ENCODE results near the gene NACC2. TPM values are rescaled to one million over a fixed set of nuclear protein-coding genes. Genes with fewer than 3 reads are reported as not detected.

The NACC2 gene
- total RNA-seq, 5 donors from 2014 or later (not counting 1 experiment from before 2014, with no cell fraction given), result 4.2 to 11.7 (median 11.3) TPM

DNA sequence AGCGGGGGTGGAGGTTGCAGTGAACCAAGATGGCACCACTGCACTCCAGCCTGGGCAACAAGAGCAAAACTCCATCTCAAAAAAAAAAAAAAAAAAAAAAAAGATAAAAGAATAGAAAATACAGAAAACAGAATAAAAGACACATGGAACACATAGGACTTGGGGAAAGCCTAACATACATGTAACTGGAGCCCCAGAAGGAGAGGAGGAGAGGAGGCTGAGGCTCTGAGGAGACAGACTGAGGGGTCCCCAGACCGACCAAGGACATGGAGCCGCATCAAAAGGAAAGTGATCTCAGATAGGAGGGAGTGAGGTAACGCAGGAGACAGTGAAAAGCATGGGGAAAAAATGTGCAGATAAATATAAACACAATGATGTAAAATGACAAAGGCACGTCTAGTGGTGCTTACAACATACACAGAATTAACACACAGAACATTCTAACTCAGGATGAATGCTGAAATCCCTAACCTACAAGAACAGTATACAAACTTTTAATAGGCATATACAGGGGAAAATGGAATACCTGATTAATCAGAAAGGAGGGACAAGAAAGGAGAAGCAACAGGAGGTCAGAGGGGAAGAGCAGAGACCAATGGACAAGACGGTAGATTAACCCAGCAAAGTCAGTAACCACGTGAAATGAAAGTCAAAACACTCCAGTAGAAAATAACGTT lies 68.7 kb downstream of the NACC2 start:
- H3K27ac Mint-ChIP-seq, result no peak overlapping the region

DNA sequence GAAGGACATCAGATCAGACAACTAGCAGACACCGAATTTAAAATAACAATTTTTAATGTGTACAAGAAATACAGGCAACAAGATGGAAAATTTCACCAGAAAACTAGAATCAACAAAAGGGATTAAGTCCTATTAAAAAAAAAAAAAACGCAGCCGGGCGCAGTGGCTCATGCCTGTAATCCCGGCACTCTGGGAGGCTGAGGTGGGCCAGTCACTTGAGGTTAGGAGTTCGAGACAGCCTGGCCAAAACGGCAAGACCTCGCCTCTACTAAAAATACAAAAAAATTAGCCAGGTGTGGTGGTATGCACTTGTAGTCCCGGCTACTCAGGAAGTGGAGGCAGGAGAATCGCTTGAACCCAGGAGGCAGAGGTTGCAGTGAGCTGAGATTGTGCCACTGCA lies 69.6 kb downstream of the NACC2 start:
- CTCF ChIA-PET, result no interaction called here
- Histone ChIP-seq H3K27ac (ENCODE audit: low read length) (no peak overlapping the region), H3K27me3 (replicated peaks in 1 of 2; ENCODE audit: control insufficient read depth in 2 of 2, extremely low read depth in 1 of 2, insufficient read depth in 2 of 2, low read length in 1 of 2) (peaks cover 0 to 3% of the 10 kb centered on the region in 2 experiments), H3K9me3 (no peaks in the 10 kb centered on the region), H3K4me3 (ENCODE audit: control insufficient read depth in 1 of 2, extremely low read depth in 1 of 2, low read length in 1 of 2) (no peak overlapping the region), H3K4me1 (ENCODE audit: control insufficient read depth in 1 of 2, extremely low read depth in 1 of 2, insufficient read depth in 2 of 2, low read length in 2 of 2) (no peaks in the 10 kb centered on the region), H3K36me3 (ENCODE audit: control insufficient read depth in 2 of 2, extremely low read depth in 1 of 2, insufficient read depth in 1 of 2, low read length in 1 of 2) (peaks cover 0 to 6% of the 10 kb centered on the region in 2 donors)
- DNase-seq (no peak), ATAC-seq (replicated peaks in 1 of 4) (no peak)
- H3K9me3 Mint-ChIP-seq, result peaks cover 0 to 4% (median 0%) of the 10 kb centered on the region in 3 donors
- H3K36me3 Mint-ChIP-seq, result peaks cover 23% of the 10 kb centered on the region
- 97% methylated on average over 5 of the region's 10 CpGs for WGBS (ENCODE audit: insufficient coverage)
- no peak overlapping the region for H3K27ac Mint-ChIP-seq
- no peak overlapping the region for H3K4me3 Mint-ChIP-seq
- POLR2A ChIA-PET, result no interaction called here
- peaks cover 0 to 10% (median 4%) of the 10 kb centered on the region in 3 donors for H3K4me1 Mint-ChIP-seq
- no peaks in the 10 kb centered on the region for H3K27me3 Mint-ChIP-seq

More for the DNA sequence above, 68.7 kb downstream of the NACC2 start:
- POLR2A ChIA-PET, result no interaction called here
- H3K27me3 ChIP-seq (replicated peaks in 1 of 2; ENCODE audit: control insufficient read depth in 2 of 2, extremely low read depth in 1 of 2, insufficient read depth in 2 of 2, low read length in 1 of 2), result peaks cover 0 to 3% of the 10 kb centered on the region in 2 experiments
- H3K4me3 Mint-ChIP-seq, result no peak overlapping the region
- no peaks in the 10 kb centered on the region for H3K27me3 Mint-ChIP-seq
- 100% methylated on average over 2 of the region's 8 CpGs for WGBS (ENCODE audit: insufficient coverage)
- H3K9me3 ChIP-seq, result no peaks in the 10 kb centered on the region
- no peak for ATAC-seq (replicated peaks in 1 of 4)
- no peak overlapping the region for H3K4me3 ChIP-seq (ENCODE audit: control insufficient read depth in 1 of 2, extremely low read depth in 1 of 2, low read length in 1 of 2)
- no peaks in the 10 kb centered on the region for H3K4me1 ChIP-seq (ENCODE audit: control insufficient read depth in 1 of 2, extremely low read depth in 1 of 2, insufficient read depth in 2 of 2, low read length in 2 of 2)
- no peak for DNase-seq
- H3K36me3 ChIP-seq (ENCODE audit: control insufficient read depth in 2 of 2, extremely low read depth in 1 of 2, insufficient read depth in 1 of 2, low read length in 1 of 2), result peaks cover 0 to 6% of the 10 kb centered on the region in 2 donors
- H3K36me3 Mint-ChIP-seq, result peaks cover 25% of the 10 kb centered on the region
- H3K9me3 Mint-ChIP-seq, result peaks cover 0 to 4% (median 0%) of the 10 kb centered on the region in 3 donors
- H3K27ac ChIP-seq (ENCODE audit: low read length), result no peak overlapping the region
- CTCF ChIA-PET, result no interaction called here
- peaks cover 1 to 10% (median 4%) of the 10 kb centered on the region in 3 donors for H3K4me1 Mint-ChIP-seq

DNA sequence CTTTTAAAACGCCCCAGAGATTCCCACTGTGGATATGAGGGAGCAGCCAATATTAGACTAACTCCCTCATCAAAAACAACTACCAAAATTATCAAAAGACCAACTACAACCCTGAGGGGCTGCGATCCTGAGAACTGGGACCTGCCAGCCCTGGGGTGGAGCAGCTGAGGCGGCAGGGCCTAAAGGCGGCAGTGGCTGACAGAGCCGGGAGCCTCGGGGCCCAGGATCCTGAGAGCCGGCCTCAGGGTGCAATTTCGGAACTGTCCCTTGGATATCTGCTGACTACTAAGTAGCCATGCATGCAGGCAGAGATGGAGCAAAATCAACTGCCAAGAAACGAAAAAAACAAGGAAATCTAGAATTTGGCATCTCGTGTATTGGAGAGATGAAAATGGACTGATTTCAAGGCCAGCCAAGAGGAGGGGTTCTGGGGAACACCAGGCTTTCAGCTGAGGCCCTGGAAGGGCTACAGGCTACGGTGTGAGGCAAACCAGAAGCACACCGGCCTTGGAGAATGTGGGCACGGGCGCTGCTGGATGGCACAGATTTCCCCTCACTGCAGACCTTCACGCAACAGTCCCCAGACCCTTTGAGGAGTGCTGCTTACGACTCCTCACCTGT lies 70.3 kb downstream of the NACC2 start:
- Histone ChIP-seq H3K9me3 (no peaks in the 10 kb centered on the region), H3K27me3 (replicated peaks in 1 of 2; ENCODE audit: control insufficient read depth in 2 of 2, extremely low read depth in 1 of 2, insufficient read depth in 2 of 2, low read length in 1 of 2) (peaks cover 0 to 3% of the 10 kb centered on the region in 2 experiments), H3K4me3 (ENCODE audit: control insufficient read depth in 1 of 2, extremely low read depth in 1 of 2, low read length in 1 of 2) (no peak overlapping the region), H3K36me3 (ENCODE audit: control insufficient read depth in 2 of 2, extremely low read depth in 1 of 2, insufficient read depth in 1 of 2, low read length in 1 of 2) (peaks cover 0 to 6% of the 10 kb centered on the region in 2 donors), H3K4me1 (ENCODE audit: control insufficient read depth in 1 of 2, extremely low read depth in 1 of 2, insufficient read depth in 2 of 2, low read length in 2 of 2) (no peaks in the 10 kb centered on the region), H3K27ac (ENCODE audit: low read length) (no peak overlapping the region)
- POLR2A ChIA-PET, result no interaction called here
- DNase-seq, result no peak
- Mint-ChIP-seq H3K36me3 (peaks cover 23% of the 10 kb centered on the region), H3K27ac (no peak overlapping the region), H3K4me3 (no peak overlapping the region), H3K9me3 (peaks cover 0 to 4% (median 0%) of the 10 kb centered on the region in 3 donors), H3K27me3 (no peaks in the 10 kb centered on the region), H3K4me1 (peaks cover 0 to 14% (median 4%) of the 10 kb centered on the region in 3 donors)
- no peak for ATAC-seq (replicated peaks in 1 of 4)
- WGBS (ENCODE audit: insufficient coverage), result 91% methylated on average over 14 of the region's 16 CpGs
- CTCF ChIA-PET, result no interaction called here

DNA sequence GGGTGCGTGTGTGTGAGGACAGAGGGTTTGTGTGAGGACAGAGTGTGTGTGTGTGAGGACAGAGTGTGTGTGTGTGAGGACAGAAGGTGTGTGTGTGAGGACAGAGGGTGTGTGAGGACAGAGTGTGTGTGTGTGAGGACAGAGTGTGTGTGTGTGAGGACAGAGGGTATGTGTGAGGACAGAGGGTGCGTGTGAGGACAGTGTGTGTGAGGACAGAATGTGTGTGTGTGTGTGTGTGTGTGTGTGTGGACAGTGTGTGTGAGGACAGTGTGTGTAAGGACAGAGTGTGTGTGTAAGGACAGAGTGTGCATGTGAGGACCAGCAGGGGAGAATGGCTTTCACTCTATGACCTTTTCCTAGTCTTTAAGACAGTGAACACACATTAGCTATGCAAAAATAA lies 70.8 kb downstream of the NACC2 start:
- Mint-ChIP-seq H3K4me1 (peaks cover 0 to 14% (median 4%) of the 10 kb centered on the region in 3 donors), H3K4me3 (no peak overlapping the region), H3K27me3 (no peaks in the 10 kb centered on the region), H3K27ac (no peak overlapping the region), H3K9me3 (peaks cover 0 to 4% (median 0%) of the 10 kb centered on the region in 3 donors), H3K36me3 (peaks cover 23% of the 10 kb centered on the region)
- Histone ChIP-seq H3K4me3 (ENCODE audit: control insufficient read depth in 1 of 2, extremely low read depth in 1 of 2, low read length in 1 of 2) (no peak overlapping the region), H3K27ac (ENCODE audit: low read length) (no peak overlapping the region), H3K4me1 (ENCODE audit: control insufficient read depth in 1 of 2, extremely low read depth in 1 of 2, insufficient read depth in 2 of 2, low read length in 2 of 2) (no peaks in the 10 kb centered on the region), H3K9me3 (no peaks in the 10 kb centered on the region), H3K27me3 (replicated peaks in 1 of 2; ENCODE audit: control insufficient read depth in 2 of 2, extremely low read depth in 1 of 2, insufficient read depth in 2 of 2, low read length in 1 of 2) (peaks cover 0 to 3% of the 10 kb centered on the region in 2 experiments), H3K36me3 (ENCODE audit: control insufficient read depth in 2 of 2, extremely low read depth in 1 of 2, insufficient read depth in 1 of 2, low read length in 1 of 2) (peaks cover 0 to 5% of the 10 kb centered on the region in 2 donors)
- no peak for ATAC-seq (replicated peaks in 1 of 4)
- WGBS (ENCODE audit: insufficient coverage), result 94% methylated on average over 2 of the region's 2 CpGs
- DNase-seq, result no peak
- ChIA-PET CTCF (no interaction called here), POLR2A (no interaction called here)

DNA sequence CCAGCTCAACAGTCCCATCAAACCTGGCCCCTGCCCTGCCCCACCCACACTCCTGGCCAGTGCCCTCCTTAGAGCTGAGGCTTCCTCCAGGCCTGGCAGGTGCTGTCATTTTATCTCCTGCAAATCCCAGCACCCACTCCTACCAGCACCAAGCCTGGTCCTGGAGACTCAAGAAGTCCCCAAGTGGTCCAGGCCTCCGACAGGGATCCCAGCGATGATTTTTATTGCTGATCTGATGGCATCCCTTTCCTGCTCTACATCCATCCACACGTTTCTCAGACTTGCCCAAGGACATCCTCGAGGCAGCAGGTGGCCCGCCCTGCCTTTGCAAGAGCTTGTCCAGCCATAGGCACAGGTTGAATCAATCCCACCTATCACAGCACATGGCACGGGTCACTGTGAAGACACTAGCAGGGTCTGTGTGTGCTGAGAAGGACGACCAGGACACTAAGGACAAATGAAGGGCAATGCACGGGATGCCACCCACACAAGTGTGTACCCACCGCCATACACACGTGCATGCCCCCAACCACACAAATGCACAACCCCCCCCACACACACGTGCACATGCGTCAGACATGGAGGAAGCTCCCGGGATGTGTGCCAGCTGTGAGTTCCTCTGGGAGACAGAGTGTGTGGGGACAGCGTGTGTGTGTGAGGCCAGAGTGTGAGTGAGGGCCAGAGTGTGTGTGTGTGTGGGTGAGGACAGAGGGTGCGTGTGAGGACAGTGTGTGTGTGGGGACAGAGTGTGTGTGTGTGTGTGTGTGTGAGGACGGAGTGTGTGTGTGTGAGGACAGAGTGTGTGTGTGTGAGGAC lies 71.5 kb downstream of the NACC2 start:
- H3K9me3 Mint-ChIP-seq, result peaks cover 0 to 4% (median 0%) of the 10 kb centered on the region in 3 donors
- H3K27me3 ChIP-seq (replicated peaks in 1 of 2; ENCODE audit: control insufficient read depth in 2 of 2, extremely low read depth in 1 of 2, insufficient read depth in 2 of 2, low read length in 1 of 2), result peaks cover 0 to under 1% of the 10 kb centered on the region in 2 experiments
- no peaks in the 10 kb centered on the region for H3K36me3 ChIP-seq (ENCODE audit: control insufficient read depth in 2 of 2, extremely low read depth in 1 of 2, insufficient read depth in 1 of 2, low read length in 1 of 2)
- no peaks in the 10 kb centered on the region for H3K4me1 ChIP-seq (ENCODE audit: control insufficient read depth in 1 of 2, extremely low read depth in 1 of 2, insufficient read depth in 2 of 2, low read length in 2 of 2)
- peaks cover 23% of the 10 kb centered on the region for H3K36me3 Mint-ChIP-seq
- 79% methylated on average over 8 of the region's 16 CpGs for WGBS (ENCODE audit: insufficient coverage)
- POLR2A ChIA-PET, result no interaction called here
- H3K27me3 Mint-ChIP-seq, result no peaks in the 10 kb centered on the region
- H3K27ac ChIP-seq (ENCODE audit: low read length), result no peak overlapping the region
- CTCF ChIA-PET, result no interaction called here
- no peak for DNase-seq
- peaks cover 0 to 14% (median 4%) of the 10 kb centered on the region in 3 donors for H3K4me1 Mint-ChIP-seq
- no peak overlapping the region for H3K27ac Mint-ChIP-seq
- no peaks in the 10 kb centered on the region for H3K9me3 ChIP-seq
- H3K4me3 Mint-ChIP-seq, result no peak overlapping the region
- ATAC-seq (replicated peaks in 1 of 4), result no peak
- no peak overlapping the region for H3K4me3 ChIP-seq (ENCODE audit: control insufficient read depth in 1 of 2, extremely low read depth in 1 of 2, low read length in 1 of 2)

DNA sequence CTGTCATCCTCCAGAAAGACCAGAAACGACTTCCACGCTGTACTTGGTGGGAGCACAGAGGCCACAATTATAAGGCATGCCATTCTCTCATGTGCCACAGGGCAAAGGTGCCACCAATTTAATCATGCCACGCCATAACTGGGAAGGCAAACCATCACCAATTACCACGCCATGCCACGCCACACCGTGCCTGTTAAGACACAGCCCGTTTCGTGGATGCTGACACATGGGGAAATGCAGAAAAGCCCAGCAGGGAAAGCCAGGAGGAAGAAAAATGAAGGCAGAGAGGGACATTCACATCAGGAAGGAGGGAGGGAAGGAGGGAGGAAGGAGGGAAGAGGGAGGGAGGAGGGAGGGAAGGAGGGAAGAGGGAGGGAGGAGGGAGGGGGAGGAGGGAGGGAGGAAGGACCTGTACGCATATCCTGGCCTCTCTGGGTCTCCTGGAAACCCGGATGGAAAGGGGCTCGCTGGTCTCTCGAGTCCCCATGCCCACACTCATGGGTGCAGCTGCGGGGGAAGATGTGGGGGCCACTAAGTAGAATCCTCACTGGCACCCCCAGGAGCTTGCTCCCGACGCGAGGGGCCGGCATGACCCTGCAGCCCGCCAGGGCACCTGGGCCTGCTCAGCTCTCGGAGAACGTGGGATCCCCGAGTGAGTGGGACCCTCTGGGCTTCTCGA lies 72.2 kb downstream of the NACC2 start:
- H3K27ac ChIP-seq (ENCODE audit: low read length), result no peak overlapping the region
- no peak for DNase-seq
- no peaks in the 10 kb centered on the region for H3K9me3 ChIP-seq
- H3K36me3 ChIP-seq (ENCODE audit: control insufficient read depth in 2 of 2, extremely low read depth in 1 of 2, insufficient read depth in 1 of 2, low read length in 1 of 2), result no peaks in the 10 kb centered on the region
- 94% methylated on average over 12 of the region's 22 CpGs for WGBS (ENCODE audit: insufficient coverage)
- peaks cover 0 to 14% (median 4%) of the 10 kb centered on the region in 3 donors for H3K4me1 Mint-ChIP-seq
- no peak overlapping the region for H3K27ac Mint-ChIP-seq
- no peaks in the 10 kb centered on the region for H3K27me3 Mint-ChIP-seq
- ChIA-PET CTCF (no interaction called here), POLR2A (no interaction called here)
- peaks cover 0 to 2% of the 10 kb centered on the region in 2 experiments for H3K27me3 ChIP-seq (replicated peaks in 1 of 2; ENCODE audit: control insufficient read depth in 2 of 2, extremely low read depth in 1 of 2, insufficient read depth in 2 of 2, low read length in 1 of 2)
- no peak overlapping the region for H3K4me3 Mint-ChIP-seq
- ATAC-seq (replicated peaks in 1 of 4), result no peak
- peaks cover 0 to 4% (median 0%) of the 10 kb centered on the region in 3 donors for H3K9me3 Mint-ChIP-seq
- no peaks in the 10 kb centered on the region for H3K4me1 ChIP-seq (ENCODE audit: control insufficient read depth in 1 of 2, extremely low read depth in 1 of 2, insufficient read depth in 2 of 2, low read length in 2 of 2)
- no peak overlapping the region for H3K4me3 ChIP-seq (ENCODE audit: control insufficient read depth in 1 of 2, extremely low read depth in 1 of 2, low read length in 1 of 2)
- H3K36me3 Mint-ChIP-seq, result peaks cover 23% of the 10 kb centered on the region

Measured in T-cell (primary cell).